CD14-positive monocyte (primary cell): ENCODE results near the gene GGA3. TPM values are rescaled to one million over a fixed set of nuclear protein-coding genes. Genes with fewer than 3 reads are reported as not detected.
A peak's percentile ranks its signal among the peaks of the same experiment; 100 is the strongest.

Experiments
- DNase-seq, 3 donors: peaks; one replicate each; pipeline ENCODE4 v3.0.0-alpha.2; 2011 to 2022
- H2AFZ ChIP-seq: 2 replicates; pipeline ENCODE4 v1.6.0; 2012; ENCODE audit warnings: mild to moderate bottlenecking, low read depth, low read length, inconsistent platforms; ENCODE audit not compliant: insufficient read depth, poor library complexity, severe bottlenecking
- H3K27ac ChIP-seq, 2 donors: 1 replicate in 1 of 2; 2 replicates in 1 of 2; pipeline ENCODE4 v1.5.1; 2012 to 2013; ENCODE audit warnings: low read length in 2 of 2, control low read depth in 1 of 2, inconsistent platforms in 1 of 2, low read depth in 1 of 2, mild to moderate bottlenecking in 1 of 2
- H3K27me3 ChIP-seq, 2 donors: one replicate each; pipeline versions ENCODE4 v1.6.0 to v1.6.1; 2011 to 2013; ENCODE audit warnings: low read length in 2 of 2; ENCODE audit not compliant: control insufficient read depth in 2 of 2, insufficient read depth in 2 of 2
- H3K36me3 ChIP-seq, 2 donors: replicated peaks in 1 of 2; 1 replicate in 1 of 2; 2 replicates in 1 of 2; pipeline versions ENCODE4 v1.5.1 to v1.6.1; 2012 to 2013; ENCODE audit warnings: low read length in 2 of 2, control low read depth in 1 of 2, inconsistent platforms in 1 of 2, mild to moderate bottlenecking in 1 of 2; ENCODE audit not compliant: insufficient read depth in 2 of 2, control insufficient read depth in 1 of 2
- H3K4me1 ChIP-seq, 2 donors: 1 replicate in 1 of 2; 2 replicates in 1 of 2; pipeline versions ENCODE4 v1.5.1 to v1.6.1; 2012 to 2013; ENCODE audit warnings: low read length in 2 of 2, control low read depth in 1 of 2, inconsistent platforms in 1 of 2, mild to moderate bottlenecking in 1 of 2, moderate library complexity in 1 of 2; ENCODE audit not compliant: insufficient read depth in 2 of 2, control insufficient read depth in 1 of 2
- H3K4me2 ChIP-seq: replicated peaks from 2 replicates; pipeline ENCODE3; 2012; ENCODE audit warnings: low read length, moderate library complexity, mild to moderate bottlenecking; ENCODE audit not compliant: poor library complexity, severe bottlenecking; ENCODE audit errors: extremely low read depth
- H3K4me3 ChIP-seq, 3 experiments: fragments of 200-600 bp in 1 of 3; sonication (generic) in 1 of 3; replicated peaks in 1 of 3; 1 replicate in 2 of 3; 2 replicates in 1 of 3; pipeline ENCODE4 v1.5.1; 2011 to 2013; ENCODE audit warnings: low read length in 3 of 3, mild to moderate bottlenecking in 3 of 3, control low read depth in 2 of 3, low read depth in 2 of 3, inconsistent platforms in 1 of 3, moderate library complexity in 1 of 3
- H3K79me2 ChIP-seq: 2 replicates; pipeline ENCODE4 v1.6.0; 2012; ENCODE audit warnings: mild to moderate bottlenecking, control low read depth, inconsistent platforms, low read length, moderate library complexity; ENCODE audit not compliant: insufficient read depth
- H3K9ac ChIP-seq: 2 replicates; pipeline ENCODE4 v1.6.0; 2017; ENCODE audit warnings: low read length, mild to moderate bottlenecking; ENCODE audit not compliant: insufficient read depth, poor library complexity, severe bottlenecking
- H3K9me3 ChIP-seq, 2 donors: replicated peaks in 1 of 2; 1 replicate in 1 of 2; 2 replicates in 1 of 2; pipeline versions ENCODE4 v1.5.1 to v1.6.1; 2012 to 2013; ENCODE audit warnings: low read length in 2 of 2, control low read depth in 1 of 2; ENCODE audit not compliant: control insufficient read depth in 1 of 2, insufficient read depth in 1 of 2
- H4K20me1 ChIP-seq: 2 replicates; pipeline ENCODE4 v1.6.0; 2012; ENCODE audit warnings: mild to moderate bottlenecking, low read length, control low read depth, moderate library complexity; ENCODE audit not compliant: insufficient read depth
- H3K27ac Mint-ChIP-seq, 7 donors: one replicate each; pipeline ENCODE4 v1.8.0; 2020; ENCODE audit warnings: mild to moderate bottlenecking in 7 of 7, mixed read lengths in 7 of 7, moderate library complexity in 6 of 7, inconsistent platforms in 2 of 7
- H3K27me3 Mint-ChIP-seq, 3 donors: one replicate each; pipeline ENCODE4 v1.8.0; 2021 to 2022; ENCODE audit warnings: low read depth in 3 of 3, mild to moderate bottlenecking in 3 of 3, mixed read lengths in 3 of 3, moderate library complexity in 3 of 3, inconsistent platforms in 1 of 3
- H3K36me3 Mint-ChIP-seq, 2 donors: one replicate each; pipeline ENCODE4 v1.8.0; 2020; ENCODE audit warnings: mixed read lengths in 2 of 2, inconsistent platforms in 1 of 2, mild to moderate bottlenecking in 1 of 2
- H3K4me1 Mint-ChIP-seq: one replicate; pipeline ENCODE4 v1.8.0; 2020; ENCODE audit warnings: mild to moderate bottlenecking, mixed read lengths
- H3K4me3 Mint-ChIP-seq, 2 donors: one replicate each; pipeline ENCODE4 v1.8.0; 2020; ENCODE audit warnings: mild to moderate bottlenecking in 2 of 2, mixed read lengths in 2 of 2, moderate library complexity in 1 of 2
- H3K9me3 Mint-ChIP-seq, 7 donors: one replicate each; pipeline ENCODE4 v1.8.0; 2020 to 2022; ENCODE audit warnings: mixed read lengths in 7 of 7, mild to moderate bottlenecking in 6 of 7, moderate library complexity in 6 of 7, inconsistent platforms in 2 of 7
- CTCF ChIP-seq: fragments of 200-600 bp; IDR thresholded peaks from one replicate; pipeline ENCODE4 v1.8.0; 2022; ENCODE audit warnings: antibody characterized with exemption, mild to moderate bottlenecking
- WGBS: methylation state at CpG from one replicate; pipeline ENCODE4 v1.1.5; 2013; ENCODE audit warnings: missing lambda C conversion rate; ENCODE audit not compliant: insufficient coverage; 5-methylcytosine and 5-hydroxymethylcytosine counted together
- intact Hi-C, 2 donors: fragments of 100-400 bp; cut with micrococcal nuclease; formaldehyde crosslinking; loops; one replicate each; pipeline versions ENCODE4 v1.15.0 to v1.15.1; 2023
- polyA plus RNA-seq, 3 donors: library from polyadenylated mRNA; depleted of rRNA in 1 of 3; unstranded in 2 of 3; stranded (reverse) in 1 of 3; fragments of 300-500 nt in 2 of 3; fragments of >200 nt in 1 of 3; fragmentation: Illumina TruSeq in 2 of 3; gene quantifications; 1 replicate in 2 of 3; 2 replicates in 1 of 3; pipeline ENCODE4 v1.2.3, GENCODE V29; 2012 to 2021

Gene GGA3
- polyA plus RNA-seq, 3 donors, result 4.3 to 162 (median 15.7) TPM

GRCh38 chr17:75240394-75241142 lies 20.8 kb downstream of the GGA3 start:
- peak overlapping the region in 1 of 2 donors; percentile 29 for H3K27ac ChIP-seq
- no peak overlapping the region for H3K4me3 Mint-ChIP-seq
- H3K27me3 ChIP-seq, result no peaks in the 10 kb centered on the region
- H3K36me3 ChIP-seq, result peaks cover 91 to 100% of the 10 kb centered on the region in 2 donors
- peaks cover 84% of the 10 kb centered on the region for H4K20me1 ChIP-seq
- H3K4me1 ChIP-seq, result peaks cover 34 to 36% of the 10 kb centered on the region in 2 donors
- H3K9ac ChIP-seq, result no peak overlapping the region
- H3K4me2 ChIP-seq, result no peak overlapping the region
- intact Hi-C loops, result no loop called here
- H3K36me3 Mint-ChIP-seq, result peaks cover 83 to 99% of the 10 kb centered on the region in 2 donors
- peak; percentile 59 for TF ChIP-seq CTCF
- peaks cover 30% of the 10 kb centered on the region for H3K79me2 ChIP-seq
- no peak overlapping the region for H2AFZ ChIP-seq
- DNase-seq, result peak in 1 of 3 donors; percentile 24
- H3K9me3 ChIP-seq, result no peaks in the 10 kb centered on the region
- peaks cover 0 to 2% (median 0%) of the 10 kb centered on the region in 3 donors for H3K27me3 Mint-ChIP-seq
- H3K27ac Mint-ChIP-seq, result peak overlapping the region in 6 of 7 donors; percentile 3 to 71 (median 42)
- H3K4me3 ChIP-seq, result no peak overlapping the region
- peaks cover 0 to 1% (median 0%) of the 10 kb centered on the region in 7 donors for H3K9me3 Mint-ChIP-seq
- WGBS, result 82% methylated on average over 21 of the region's 23 CpGs
- H3K4me1 Mint-ChIP-seq, result peaks cover 44% of the 10 kb centered on the region

DNA sequence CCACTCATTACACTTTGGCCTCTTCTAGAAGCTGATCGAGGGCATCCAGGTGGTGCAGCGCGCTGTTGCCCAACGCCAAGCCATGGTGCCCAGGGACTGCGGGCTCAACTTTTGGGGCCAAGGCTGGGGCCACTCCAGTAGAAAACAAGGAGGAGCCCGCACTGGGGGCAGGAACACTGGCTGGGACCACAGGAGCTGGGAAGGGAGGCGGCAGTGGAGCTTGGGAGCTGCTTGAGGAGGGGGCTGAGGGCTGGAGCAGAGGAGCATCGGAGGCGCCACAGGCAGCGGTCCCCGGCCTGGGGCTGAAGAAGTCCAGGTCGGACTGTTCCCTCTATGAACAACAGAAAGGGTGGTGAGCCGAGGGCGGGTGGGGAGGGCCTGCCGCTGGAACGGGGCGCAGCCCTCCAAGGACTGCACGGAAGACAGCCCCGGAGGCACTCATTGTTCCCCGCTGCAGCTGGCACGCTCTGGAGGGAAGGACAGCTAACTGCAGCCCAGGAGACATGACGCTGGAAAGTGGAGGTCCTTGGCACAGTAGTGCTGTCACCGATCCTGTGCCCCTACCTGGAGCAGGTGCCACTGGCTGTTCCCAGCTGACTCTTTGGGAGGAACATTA lies 21.5 kb downstream of the GGA3 start:
- H3K27me3 ChIP-seq, result no peaks in the 10 kb centered on the region
- peak overlapping the region in 1 of 2 donors; percentile 29 for H3K27ac ChIP-seq
- H3K79me2 ChIP-seq, result peaks cover 34% of the 10 kb centered on the region
- Mint-ChIP-seq H3K9me3 (peaks cover 0 to 1% (median 0%) of the 10 kb centered on the region in 7 donors), H3K27me3 (peaks cover 0 to 2% (median 0%) of the 10 kb centered on the region in 3 donors), H3K27ac (peak overlapping the region in 6 of 7 donors; percentile 27 to 80 (median 58)), H3K4me1 (peaks cover 37% of the 10 kb centered on the region), H3K4me3 (no peak overlapping the region), H3K36me3 (peaks cover 82 to 97% of the 10 kb centered on the region in 2 donors)
- no peak for TF ChIP-seq CTCF
- no peak overlapping the region for H2AFZ ChIP-seq
- peaks cover 82% of the 10 kb centered on the region for H4K20me1 ChIP-seq
- intact Hi-C loops, result no loop called here
- H3K4me1 ChIP-seq, result peaks cover 29% of the 10 kb centered on the region in 2 donors
- peaks cover 91 to 100% of the 10 kb centered on the region in 2 donors for H3K36me3 ChIP-seq
- H3K4me3 ChIP-seq, result no peak overlapping the region
- no peak overlapping the region for H3K9ac ChIP-seq
- no peaks in the 10 kb centered on the region for H3K9me3 ChIP-seq
- DNase-seq, result no peak
- 96% methylated on average over 23 of the region's 23 CpGs for WGBS
- H3K4me2 ChIP-seq, result no peak overlapping the region
